Stimulated activated CD4-positive, alpha-beta T cell treated with anti-CD3 and anti-CD28 coated beads, Interleukin-12 subunit alpha, Interleukin-12 subunit beta, amount 100 ng/mL, for 4 hours (primary cell): ENCODE measurements around the gene ZNF618.

ENCODE experiments used
- DNase-seq: peaks from one replicate; pipeline ENCODE4 v3.0.0-alpha.2; 2020

The ZNF618 gene

DNA sequence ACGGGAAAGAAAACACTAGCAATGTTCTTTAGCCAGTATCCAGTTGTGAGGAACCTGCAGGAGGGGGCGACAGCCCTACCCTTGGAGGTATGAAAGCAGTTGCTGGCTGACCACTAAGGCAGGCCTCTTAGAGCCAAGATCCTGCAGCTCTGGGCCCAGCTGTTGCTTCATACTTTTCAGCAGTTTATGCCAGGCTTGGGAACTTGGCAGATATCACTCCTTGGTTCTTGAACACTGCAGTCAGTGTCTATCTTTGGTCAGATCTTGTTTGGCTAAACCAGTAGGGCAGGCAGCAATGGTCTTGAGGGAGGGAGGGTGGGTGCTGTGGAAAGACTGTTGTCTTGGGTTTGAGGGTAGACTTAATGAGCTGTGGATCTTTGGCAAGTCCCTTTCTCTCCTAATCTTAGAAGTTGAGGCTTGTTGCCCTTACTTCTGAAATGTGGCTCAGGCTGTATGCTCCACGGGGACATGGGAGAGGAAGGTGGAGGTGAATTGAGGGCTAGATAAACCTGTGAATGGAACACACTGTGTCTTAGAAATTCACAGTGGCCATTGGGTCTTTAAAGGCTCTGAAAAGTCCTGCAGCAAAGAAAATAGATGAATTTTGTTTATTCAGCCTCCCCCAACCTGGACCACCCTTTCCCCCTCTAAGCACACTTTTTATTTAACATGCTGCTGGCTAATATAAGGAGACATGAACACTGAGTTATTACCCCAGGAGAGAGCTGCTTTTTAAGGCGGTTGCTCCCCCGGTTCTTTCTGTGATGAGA lies 37.5 kb downstream of the ZNF618 start:
- no peak for DNase-seq

DNA sequence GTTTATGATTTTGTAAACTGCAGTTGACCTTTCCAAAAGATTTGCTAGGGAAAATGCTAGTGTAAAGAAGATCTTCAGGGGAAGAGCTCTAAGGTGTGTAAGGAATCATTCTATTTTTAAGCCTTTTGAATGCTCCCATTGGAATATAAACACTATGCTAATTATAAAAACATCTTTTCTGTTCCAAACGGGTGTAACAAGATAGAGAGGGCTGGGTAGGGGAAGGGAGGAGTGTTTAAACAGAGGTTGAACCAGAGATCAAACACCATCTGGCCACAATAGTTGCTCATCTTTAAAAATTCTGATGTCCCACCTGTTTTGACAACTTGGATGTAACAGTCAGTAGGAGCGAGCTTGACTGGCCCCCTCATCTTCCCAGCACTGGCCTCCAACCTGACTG lies 38.4 kb downstream of the ZNF618 start:
- DNase-seq: no peak

GRCh38 chr9:113915817-113916434 lies 39.8 kb downstream of the ZNF618 start:
- no peak for DNase-seq

GRCh38 chr9:113916931-113917330 lies 40.8 kb downstream of the ZNF618 start:
- DNase-seq: no peak

DNA sequence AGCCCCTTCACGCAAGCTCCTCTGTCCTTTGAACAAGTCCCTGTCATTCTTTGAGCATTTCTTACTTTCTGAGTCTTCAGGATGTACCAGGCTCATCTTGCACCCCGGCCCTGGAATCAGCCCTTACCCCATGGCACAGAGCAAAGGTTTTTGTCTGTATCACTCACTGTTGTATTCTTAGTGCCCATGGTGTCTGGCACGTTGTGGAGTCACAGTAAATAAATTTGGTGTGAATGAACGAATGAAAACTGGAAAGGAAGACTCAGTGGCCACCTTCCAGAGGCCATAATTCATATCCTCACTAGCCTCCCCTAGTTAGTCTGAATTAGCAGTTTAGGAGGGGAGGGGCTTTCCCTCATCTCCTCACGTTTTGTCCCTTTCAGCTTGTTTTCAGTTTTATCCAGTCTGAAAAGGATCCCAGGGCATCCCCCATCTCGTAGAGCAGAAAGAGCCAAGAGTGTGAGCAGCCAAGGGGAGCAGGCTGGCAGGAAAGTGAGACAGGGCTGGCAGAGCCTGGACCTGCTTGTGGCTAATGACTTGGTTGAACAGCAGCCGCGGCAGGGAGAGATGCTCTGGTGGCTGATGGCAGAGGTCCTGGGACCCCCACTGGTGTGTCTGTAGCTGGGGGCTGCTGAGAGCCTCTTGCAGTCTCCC lies 42.7 kb downstream of the ZNF618 start:
- DNase-seq: no peak

DNA sequence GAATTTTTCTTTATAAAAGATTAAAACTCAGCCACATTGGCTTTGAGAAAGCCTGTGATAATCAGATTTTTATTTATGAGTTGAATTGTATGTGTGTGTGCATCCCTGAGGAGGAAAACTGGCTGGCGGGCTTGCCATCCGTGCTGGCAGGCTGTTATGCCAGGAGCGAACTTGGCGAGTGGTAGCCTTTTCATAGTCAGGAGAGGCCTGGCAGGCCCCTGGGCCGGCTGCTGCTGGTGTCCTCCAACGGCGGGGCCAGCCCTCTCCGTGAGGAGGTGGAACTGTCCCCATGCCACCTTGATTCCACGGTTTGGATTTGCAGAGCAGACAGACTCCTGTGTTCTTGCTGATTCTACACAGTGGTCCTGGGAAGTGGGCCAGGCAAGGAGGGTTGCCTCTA lies 43.3 kb downstream of the ZNF618 start:
- no peak for DNase-seq

DNA sequence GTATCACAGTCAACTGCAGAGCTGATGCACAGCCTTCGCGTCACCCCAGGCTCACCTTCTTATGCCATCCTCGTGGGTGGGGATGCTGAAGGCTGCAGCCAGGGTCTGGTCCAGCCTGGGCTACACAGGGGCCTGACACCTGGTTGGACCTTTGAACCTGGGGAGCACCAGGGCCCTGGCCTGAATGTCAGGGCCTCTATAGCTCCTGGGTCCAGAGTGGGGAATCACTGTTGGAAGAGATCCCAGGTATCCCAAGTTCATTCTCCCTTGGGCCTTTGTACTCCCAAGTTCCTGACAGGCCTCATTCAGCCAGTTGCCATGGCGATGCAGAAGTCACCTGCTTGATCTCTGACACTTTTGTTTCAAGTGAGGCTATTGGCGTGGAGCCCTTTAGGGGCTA lies 43.8 kb downstream of the ZNF618 start:
- no peak for DNase-seq

DNA sequence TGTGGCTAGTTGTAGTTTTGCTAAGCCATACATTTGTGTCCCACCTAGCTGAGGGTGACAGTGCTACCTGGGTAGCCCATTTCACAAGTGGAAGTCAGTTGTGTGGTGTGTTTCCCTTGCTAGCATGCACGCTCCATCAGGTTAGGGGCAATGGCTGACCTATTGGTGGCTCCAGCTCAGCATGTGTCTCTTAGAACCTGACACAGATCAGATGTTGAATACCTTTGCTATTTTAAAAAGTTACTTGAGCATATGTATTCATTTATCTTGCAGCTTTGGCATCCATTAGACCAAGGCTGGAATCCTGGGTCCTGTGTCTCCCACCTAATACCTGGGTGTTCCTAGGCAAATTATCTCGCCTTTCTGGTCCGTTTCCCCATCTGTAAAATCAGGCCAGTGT lies 44.8 kb downstream of the ZNF618 start:
- no peak for DNase-seq

GRCh38 chr9:113921396-113921925 lies 45.4 kb downstream of the ZNF618 start:
- no peak for DNase-seq

DNA sequence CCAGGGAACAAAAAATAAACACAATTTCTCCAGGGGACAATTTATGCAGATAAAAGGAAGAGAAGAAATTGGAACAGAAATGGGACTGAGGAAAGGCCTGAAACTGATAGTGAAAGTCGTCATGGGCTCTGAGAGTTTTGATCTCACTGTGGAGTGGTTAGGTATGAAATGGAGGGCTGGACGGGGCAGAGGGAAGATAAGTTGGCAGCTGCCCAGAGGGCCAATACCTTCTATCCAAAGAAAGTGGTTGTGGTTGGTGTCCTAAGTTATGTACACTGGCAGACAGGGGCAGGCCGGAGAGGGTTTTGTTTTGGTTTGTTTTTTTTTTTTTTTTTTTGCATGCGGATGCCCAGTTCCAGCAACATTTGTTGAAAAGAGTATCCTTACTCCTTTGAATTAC lies 46.1 kb downstream of the ZNF618 start:
- no peak for DNase-seq

DNA sequence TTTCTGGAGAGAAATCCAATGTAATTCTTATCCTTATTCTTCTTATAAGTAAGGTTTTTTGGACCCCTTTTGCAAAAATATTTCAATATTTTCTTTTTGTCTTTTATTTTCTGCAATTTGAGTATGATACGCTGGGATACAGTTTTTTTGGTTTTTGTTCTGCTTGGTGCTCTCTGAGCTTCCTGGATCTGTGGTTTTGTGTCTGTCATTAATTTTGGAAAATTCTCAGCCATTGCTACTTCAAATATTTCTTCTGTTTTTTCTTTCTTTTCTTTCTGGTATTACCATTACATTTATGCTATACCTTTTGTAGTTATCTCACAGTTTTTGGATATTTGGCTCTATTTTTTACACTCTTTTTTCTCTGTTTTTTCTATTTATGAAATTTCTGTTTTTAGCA lies 50.1 kb downstream of the ZNF618 start:
- DNase-seq: no peak

GRCh38 chr9:113927277-113927676 lies 51.2 kb downstream of the ZNF618 start:
- no peak for DNase-seq

GRCh38 chr9:113928269-113928668 lies 52.2 kb downstream of the ZNF618 start:
- DNase-seq: no peak

GRCh38 chr9:113929634-113930389 lies 53.7 kb downstream of the ZNF618 start:
- no peak for DNase-seq

DNA sequence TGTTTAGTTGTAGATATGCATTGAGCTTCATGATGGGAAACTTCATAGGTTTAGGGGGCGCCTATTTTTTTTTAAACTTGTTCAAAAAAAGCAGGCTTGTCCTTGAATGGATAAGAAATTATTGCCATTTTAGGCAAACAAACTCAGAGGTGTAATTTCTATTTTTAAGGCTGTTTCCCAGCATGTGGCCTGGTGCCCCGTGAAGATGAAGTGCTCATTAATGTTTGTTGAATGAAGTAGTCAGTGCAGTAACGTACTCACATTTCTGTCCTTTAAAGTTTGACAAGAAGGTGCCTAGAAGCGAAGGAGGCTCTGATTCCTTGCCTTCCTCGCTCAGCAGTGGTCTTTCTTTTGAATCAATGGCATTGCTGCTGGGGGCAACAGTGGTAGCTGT lies 54.3 kb downstream of the ZNF618 start:
- no peak for DNase-seq

DNA sequence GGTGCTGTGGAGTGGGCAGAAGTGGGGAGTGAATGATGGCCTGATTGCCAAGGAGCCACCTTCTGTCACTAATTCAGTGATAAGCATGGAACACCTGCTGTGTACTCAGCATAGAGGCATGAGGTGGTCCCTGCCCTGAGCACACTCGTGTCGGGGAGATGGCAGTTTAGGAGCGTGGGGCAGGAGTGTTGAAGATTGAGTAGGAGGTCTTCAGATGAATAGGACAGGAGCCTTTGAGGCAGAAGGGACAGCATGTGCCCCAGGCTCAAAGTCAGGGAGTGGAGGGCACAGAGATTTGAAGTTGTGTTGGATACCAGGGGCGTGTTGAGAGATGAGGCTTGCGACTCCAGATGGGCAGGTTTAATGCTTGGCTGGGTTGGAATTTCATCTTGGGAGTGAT lies 55.0 kb downstream of the ZNF618 start:
- no peak for DNase-seq

DNA sequence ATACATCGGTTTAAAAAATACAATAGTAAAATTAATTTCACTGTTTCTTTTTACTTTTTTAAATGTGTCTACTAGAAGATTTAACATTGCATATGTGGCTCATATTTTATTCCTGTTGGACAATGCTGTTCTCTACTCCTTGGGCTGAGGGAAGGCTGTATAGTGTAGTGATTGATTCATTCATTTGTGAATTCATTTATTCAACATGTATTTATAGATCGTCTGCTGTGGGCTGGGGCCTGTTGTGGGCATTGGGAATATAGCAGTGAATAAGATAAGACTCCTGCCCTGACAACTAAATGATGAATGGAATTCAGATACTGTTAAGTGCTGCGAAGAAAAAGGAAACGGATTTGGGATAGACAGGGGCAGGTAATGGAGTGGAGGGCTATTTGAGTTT lies 55.7 kb downstream of the ZNF618 start:
- no peak for DNase-seq

- DNase-seq: no peak
Measured at GRCh38 chr9:113932906-113933584, 56.9 kb downstream of the ZNF618 start.

DNA sequence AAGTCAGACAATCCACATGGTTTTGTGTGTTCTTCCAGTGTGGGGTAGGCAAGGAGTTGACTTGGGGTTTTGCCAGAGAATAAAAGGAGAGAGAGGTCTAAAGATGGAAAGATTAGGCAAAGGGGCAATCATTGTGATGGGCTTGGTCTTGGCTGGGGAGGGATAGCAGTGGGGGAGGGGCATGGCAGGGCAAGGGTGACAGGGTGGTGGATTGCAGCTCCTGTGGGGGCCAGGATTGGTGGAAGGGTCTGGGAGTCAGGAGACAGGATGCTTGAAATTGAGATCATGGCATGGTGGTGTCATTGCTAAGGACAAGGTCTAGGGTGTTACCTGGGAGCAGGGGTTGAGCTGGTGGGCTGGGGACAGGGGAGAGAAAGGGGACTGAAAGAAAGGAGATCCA lies 57.6 kb downstream of the ZNF618 start:
- DNase-seq: no peak

DNA sequence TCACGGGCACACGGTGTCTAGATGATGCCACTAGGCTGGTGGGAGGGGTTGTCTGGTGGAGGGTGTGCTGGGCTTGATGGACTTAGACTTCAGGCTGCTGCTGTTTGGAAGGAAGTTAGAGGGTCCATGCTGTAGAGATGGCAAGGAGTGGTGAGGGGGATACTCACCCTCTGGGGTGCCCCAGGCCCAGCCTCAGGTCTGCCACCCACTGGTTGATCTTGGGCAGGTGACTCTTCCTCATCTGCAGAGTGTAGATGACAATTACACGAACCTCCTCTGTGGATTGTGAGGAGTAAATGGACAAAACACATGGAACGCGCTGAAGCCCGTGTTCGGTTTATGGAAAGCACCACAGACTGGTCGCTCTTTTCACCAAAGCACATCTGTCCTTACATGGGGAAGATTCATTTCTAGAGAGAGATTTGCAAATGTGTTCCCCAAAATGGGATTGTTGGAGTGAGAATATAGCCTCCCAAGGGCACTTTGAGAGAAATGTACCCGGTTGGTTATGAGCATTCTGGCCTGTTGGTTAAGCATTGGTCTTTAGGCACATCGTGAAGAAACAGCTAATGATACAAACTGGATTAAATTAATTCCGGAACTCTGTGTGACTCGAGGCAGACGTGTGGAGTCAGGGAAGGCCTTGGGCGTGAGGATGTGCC lies 58.2 kb downstream of the ZNF618 start:
- no peak for DNase-seq

DNA sequence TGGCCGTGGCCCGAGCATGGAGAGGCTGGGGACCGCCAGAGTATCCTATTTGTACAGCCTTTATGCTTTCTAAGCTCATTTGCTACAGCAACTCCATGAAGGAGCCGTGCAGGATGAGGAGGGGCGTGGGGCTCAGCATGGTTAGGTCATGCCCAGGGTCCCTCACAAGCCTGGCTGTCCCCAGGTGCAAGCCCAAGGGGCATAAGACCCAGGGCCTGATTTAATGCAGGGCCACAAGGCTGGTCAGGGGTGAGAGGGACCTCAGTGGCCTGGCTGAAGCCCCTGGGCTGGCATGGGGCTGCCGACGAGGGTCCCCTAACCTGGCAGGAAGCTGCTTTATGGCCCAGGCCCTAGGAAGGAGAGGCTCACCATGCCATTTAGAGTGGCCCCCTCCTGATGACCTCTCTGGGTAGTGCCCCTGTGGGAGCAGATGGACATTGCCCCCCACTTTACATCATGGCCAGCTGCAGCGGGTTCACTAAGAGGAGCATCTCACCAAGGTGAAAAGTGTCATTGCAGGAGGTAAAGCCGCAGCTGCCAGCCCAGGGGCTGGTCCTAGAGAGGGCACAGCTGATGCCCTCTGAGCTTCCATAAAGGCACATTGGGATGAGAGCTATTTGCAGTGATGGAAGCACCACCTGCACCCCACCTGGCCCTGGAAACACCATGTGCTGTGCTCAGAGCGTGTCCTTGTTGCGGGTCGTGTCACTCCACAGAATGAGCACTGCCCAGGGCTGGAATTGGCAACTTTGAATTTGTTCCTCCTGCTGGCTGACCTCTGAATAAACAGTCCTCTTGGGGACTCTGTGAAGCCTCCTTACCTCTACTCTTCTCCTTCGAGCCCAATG lies 58.9 kb downstream of the ZNF618 start:
- no peak for DNase-seq
